ENCODE measurements around the gene KRT75.
"Not testable (repeated sequence)": the region's sequence is repeated elsewhere in the genome, so short reads cannot be mapped to it uniquely, and the experiment has no call there.

KRT75 gene

DNA sequence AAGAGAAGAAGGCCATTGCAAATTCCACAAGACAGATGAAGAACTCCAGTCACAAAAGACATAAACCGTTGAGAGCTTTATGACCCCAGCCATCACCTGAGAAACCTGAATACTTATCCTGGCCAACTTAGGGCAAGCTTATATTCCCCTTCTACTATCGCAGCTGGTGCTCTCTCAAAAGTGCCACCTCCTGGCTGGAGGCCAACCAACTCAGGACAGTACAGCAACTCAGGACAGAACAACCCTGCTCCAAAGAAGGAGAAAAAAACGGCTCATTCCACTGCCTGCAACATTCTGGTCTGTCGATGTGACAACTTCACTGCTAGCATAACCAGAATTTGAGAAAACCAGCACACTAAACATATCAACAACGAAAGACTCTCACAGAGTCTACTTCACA lies 27.5 kb upstream of the KRT75 start:
- DNase-seq (ENCODE audit: extremely low read depth, low read depth), result no peak
- TF ChIP-seq, protein P1, sequence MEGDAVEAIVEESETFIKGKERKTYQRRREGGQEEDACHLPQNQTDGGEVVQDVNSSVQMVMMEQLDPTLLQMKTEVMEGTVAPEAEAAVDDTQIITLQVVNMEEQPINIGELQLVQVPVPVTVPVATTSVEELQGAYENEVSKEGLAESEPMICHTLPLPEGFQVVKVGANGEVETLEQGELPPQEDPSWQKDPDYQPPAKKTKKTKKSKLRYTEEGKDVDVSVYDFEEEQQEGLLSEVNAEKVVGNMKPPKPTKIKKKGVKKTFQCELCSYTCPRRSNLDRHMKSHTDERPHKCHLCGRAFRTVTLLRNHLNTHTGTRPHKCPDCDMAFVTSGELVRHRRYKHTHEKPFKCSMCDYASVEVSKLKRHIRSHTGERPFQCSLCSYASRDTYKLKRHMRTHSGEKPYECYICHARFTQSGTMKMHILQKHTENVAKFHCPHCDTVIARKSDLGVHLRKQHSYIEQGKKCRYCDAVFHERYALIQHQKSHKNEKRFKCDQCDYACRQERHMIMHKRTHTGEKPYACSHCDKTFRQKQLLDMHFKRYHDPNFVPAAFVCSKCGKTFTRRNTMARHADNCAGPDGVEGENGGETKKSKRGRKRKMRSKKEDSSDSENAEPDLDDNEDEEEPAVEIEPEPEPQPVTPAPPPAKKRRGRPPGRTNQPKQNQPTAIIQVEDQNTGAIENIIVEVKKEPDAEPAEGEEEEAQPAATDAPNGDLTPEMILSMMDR (IDR thresholded peaks at IDR 0.05; ENCODE audit: low read depth, low read length, missing control alignments), result no peak
- no peak overlapping the region for H3K4me3 ChIP-seq (replicated peaks; ENCODE audit: low read depth, low read length)

DNA sequence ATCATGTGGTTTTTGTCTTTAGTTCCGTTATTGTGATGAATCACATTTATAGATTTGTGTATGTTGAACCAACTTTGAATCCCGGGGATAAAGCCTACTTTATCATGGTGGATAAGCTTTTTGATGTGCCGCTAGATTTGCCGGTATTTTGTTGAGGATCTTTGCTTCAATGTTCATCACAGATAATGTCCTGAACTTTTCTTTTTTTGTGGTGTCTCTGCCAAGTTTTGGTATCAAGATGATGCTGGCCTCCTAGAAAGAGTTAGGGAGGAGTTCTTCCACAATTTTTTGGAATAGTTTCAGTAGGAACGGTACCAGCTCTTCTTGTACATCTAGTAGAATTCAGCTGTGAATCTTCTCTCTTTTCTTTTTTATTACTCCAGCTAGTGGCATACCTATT lies 24.7 kb upstream of the KRT75 start:
- TF ChIP-seq, protein P1 (IDR thresholded peaks at IDR 0.05; ENCODE audit: low read depth, low read length, missing control alignments), result no peak
- DNase-seq (ENCODE audit: extremely low read depth, low read depth), result no peak
- H3K4me3 ChIP-seq (replicated peaks; ENCODE audit: low read depth, low read length), result no peak overlapping the region

- no peak for DNase-seq (ENCODE audit: extremely low read depth, low read depth)
- TF ChIP-seq, protein P1 (IDR thresholded peaks at IDR 0.05; ENCODE audit: low read depth, low read length, missing control alignments), result no peak
- no peak overlapping the region for H3K4me3 ChIP-seq (replicated peaks; ENCODE audit: low read depth, low read length)
Observed at GRCh38 chr12:52455821-52456220, 21.6 kb upstream of the KRT75 start.

DNA sequence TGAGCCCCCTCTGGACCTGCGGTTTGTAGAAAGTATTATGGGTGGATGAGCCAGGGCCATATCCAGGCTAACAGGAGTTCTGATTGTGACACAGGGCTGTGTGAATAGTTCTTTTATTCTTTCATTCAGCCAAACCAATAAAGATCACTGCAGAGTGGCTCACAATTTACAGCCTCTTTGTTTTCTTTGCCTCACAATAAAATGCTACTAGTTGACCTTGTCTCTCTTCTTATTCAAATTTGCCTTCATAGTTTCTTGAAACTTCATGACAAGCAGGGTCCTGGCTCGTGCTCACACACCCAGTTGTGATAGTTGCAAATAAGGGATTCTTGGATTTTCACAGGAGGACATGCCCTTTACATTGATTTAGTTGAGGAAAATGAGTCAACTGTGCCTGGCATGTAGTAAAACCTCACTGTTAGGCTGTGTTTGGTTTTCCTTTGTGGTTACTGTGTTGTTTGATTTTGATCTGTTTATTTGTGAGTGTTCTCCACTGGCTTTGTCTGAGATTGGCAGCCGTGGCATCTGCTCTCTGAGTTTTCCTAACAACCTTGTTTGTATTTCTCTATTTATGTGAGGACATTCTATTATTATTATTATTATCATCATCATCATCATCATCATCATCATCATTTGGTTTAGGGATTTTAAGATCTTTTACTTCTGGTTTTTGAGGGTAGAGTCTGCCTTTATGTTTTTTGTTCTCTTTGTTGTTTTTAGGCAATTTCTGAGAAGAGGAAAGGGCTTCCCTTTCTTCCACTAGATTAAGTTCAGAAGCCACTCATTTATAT lies 20.4 kb upstream of the KRT75 start:
- no peak for DNase-seq (ENCODE audit: extremely low read depth, low read depth)
- TF ChIP-seq, protein P1 (IDR thresholded peaks at IDR 0.05; ENCODE audit: low read depth, low read length, missing control alignments), result no peak
- no peak overlapping the region for H3K4me3 ChIP-seq (replicated peaks; ENCODE audit: low read depth, low read length)

GRCh38 chr12:52452101-52452500 lies 17.9 kb upstream of the KRT75 start, which contains the start of gene KRT6B:
Gene KRT6B (minus strand): TSS chr12:52452146. CDS start chr12:52452078, 68 bp downstream.
- TF ChIP-seq, protein P1 (IDR thresholded peaks at IDR 0.05; ENCODE audit: low read depth, low read length, missing control alignments), result no peak
- no peak within 1 kb of the TSS for H3K4me3 ChIP-seq (replicated peaks; ENCODE audit: low read depth, low read length)
- no peak for DNase-seq (ENCODE audit: extremely low read depth, low read depth)

GRCh38 chr12:52448228-52448627 lies 14.1 kb upstream of the KRT75 start:
- H3K4me3 ChIP-seq (replicated peaks; ENCODE audit: low read depth, low read length), result no peak overlapping the region
- DNase-seq (ENCODE audit: extremely low read depth, low read depth), result no peak
- TF ChIP-seq, protein P1 (IDR thresholded peaks at IDR 0.05; ENCODE audit: low read depth, low read length, missing control alignments), result no peak

GRCh38 chr12:52447196-52447595 lies 13.0 kb upstream of the KRT75 start:
- DNase-seq (ENCODE audit: extremely low read depth, low read depth); H3K4me3 ChIP-seq (replicated peaks; ENCODE audit: low read depth, low read length): not testable (repeated sequence)

Measured in HFF-Myc (cell line).